Measurements from ENCODE around the gene CRNN.

Gene CRNN

DNA sequence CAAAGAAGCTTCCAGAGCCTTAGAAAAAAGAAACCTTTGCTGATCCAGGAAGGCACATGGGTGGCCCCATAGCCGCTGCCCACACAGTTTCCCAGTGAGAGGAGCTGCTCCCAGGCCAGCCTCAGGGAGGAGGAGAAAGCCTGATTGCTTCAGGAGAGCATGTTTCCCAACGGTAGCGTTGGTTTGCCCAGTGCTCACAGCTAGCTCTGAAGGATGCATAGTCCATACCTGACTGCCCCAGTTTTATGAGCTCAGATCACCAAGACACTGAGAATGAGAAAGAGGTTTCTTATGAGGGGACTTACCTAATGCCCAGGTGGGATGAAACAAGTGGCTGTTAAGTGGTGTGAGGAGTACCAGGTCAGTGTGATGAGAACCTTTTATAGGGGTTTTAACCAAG lies at the start of gene CRNN:
Gene CRNN, minus strand, starts transcription at position 355 of the 400 bp plus-strand sequence. CDS start 2,030 bp downstream, outside the sequence.
- no peak for DNase-seq (ENCODE audit: low read depth in 2 of 2)

DNA sequence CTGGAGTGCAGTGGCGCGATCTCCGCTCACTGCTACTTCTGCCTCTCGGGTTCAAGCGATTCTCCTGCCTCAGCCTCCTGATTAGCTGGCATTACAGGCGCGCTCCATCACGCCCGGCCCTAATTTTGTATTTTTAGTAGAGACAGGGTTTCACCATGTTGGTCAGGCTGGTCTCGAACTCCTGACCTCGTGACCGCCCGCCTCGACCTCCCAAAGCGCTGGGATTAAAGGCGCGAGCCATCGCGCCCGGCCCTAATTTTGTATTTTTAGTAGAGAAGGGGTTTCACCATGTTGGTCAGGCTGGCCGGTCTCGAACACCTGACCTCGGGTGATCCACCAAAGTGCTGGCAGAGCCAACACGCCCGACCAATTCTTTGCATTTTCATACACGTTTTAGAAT lies 48.6 kb upstream of the CRNN start:
- no peak for DNase-seq (ENCODE audit: low read depth in 2 of 2)

DNA sequence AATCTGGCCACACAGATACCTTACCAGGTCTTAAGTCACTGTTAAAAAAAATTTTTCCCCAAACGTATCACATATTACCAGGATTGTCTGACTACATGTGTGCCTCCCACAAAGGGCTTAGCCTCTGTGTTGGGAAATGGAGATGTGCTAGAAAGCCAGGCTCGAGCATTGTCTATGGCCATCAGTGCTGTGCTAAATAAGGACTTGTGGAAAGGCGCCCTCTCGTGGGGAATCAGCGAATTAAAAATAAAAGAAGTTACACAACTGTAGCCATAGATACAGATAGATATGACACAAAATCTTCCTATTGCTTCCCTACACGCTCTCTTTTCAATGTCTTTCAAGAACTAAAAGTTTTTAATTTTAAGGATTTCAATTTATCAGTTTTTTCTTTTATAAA lies 47.5 kb upstream of the CRNN start:
- peak; percentile 23 to 53 for DNase-seq (ENCODE audit: low read depth in 2 of 2)

DNA sequence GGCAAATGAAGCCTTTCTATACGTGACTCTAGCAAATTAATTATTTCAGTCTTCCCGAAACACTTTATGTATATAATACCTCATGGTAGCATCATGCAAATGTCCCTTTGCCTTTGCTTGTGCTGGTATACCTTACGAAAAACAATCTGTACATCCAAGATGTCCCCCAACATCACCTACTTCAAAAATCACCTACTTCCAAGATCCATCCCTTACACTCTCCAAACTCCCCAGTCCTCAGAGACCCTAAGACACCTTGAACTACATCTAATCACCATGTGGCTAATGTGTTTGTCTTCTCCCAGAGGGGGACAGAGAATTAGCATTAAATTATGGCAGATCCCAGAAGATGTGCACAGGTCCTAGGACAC lies 46.5 kb upstream of the CRNN start:
- no peak for DNase-seq (ENCODE audit: low read depth in 2 of 2)

DNA sequence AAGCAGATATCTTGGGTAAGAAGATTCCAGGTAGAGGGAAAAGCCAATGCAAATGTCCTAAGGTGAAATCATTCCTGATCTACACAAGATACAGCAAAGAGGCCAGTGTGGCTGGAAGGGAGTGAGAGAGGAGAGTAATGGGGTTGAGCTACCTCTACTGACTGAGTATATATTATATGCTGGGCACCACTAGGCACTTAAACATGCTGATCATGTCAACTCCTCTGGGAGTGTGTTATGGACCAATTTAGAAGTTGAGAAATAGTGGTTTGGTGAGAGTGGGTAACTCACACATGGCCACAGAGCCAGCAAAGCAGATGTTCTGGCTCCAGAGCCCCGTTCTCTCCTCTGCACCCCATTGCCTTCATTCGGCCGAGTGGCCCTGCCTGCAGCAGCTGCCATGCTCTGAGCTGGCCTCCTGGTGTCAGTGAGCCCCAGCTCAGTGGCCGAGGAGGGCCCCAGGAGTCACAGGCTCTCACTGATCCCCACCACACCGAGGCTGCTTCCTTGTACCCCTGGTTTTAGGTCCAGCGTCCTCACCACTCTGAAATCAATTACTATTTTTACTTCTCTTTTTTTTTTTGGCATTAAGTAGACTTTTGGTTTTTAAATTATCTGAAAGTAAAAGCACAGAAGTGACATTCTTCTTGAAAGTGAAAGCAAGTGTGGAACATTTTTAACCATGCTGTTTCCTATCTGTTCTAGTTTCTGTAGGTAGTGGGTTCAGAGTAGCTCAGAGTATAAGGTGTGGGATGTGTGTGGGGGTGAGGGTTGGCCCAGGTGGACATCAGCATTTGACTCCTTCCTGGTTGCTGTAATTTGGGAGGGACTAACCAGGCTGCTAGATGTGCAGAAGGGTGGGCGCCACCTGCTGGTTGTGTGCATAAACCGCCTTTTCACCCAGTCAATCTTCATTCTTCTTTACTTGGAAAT lies 45.8 kb upstream of the CRNN start:
- peak; percentile 63 to 66 for DNase-seq (ENCODE audit: low read depth in 2 of 2)

DNA sequence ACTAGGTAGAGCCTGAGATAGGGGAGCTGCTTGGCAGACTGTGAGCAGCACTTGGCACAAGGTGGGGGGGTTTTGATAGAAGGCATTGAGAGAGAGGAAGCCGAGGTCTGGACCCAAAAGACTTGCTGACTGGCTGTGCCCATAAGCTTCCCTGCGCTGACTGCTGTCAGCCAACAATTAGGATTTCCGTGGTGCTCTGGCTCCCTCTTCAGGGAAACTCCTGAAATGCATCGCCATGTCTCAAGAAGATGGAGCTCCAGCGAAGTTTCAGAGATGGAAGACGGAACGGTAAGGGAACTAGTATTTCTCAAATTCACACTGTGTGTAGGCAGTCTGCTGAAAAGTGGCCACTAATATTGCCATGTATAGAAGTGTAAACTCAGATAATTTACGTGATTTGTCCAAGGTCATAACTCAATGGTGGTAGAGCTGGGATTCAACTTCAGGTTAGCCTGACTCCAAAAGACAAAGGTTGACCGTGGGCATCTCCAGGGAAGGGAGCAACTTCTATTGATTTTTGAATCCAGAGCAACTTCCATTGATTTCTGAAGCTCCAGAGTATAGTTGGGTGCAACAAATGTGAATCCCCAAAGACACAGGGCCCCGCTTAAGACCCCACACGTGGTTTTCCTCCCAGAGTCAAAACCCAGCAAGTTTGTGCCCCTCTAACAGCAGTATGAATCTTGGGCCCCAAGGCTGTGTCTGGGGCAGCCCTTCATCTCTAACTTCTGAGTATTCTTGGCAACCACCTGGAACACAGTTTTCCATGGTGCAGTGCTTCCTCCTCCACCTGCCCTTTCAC lies 44.5 kb upstream of the CRNN start:
- DNase-seq (ENCODE audit: low read depth in 2 of 2), result peak; percentile 64 to 75

DNA sequence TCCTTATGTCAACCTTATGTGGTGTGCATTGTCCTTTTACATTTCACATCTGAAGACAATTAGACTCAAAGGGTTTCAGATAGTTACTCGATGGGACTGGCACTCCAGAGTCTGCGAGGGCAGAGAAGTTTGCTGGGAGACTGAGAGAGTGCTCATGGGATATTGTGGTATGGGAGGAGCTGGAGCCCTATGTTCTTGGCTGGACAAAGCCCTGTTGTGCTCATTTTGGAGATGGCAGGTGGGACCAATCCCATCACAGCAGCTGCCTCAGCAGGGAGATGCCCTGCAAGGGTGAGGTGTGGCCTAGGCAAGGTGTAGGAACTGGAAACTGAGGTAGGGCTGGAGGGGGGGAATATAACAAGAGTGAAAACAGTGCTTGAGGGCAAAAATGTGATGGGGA lies 43.5 kb upstream of the CRNN start:
- no peak for DNase-seq (ENCODE audit: low read depth in 2 of 2)

DNA sequence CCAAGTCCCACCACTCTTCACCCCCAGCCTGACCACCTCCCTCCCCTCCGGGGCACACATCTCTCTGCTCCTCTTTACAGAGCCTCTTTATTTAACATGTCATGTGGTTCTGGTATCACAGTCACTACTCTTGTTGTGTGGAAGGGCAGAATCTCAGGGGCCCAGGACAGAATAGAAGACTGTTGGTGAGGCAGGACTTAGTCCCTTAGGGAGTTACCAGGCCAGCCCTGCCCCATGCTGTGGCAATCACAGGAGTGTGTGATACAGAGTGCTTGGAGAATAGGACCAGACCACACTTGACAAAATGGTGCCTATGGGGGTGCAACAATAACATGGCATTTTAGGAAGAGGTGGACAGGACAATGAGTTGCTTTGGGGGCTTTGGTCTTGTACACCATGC lies 43.0 kb upstream of the CRNN start:
- no peak for DNase-seq (ENCODE audit: low read depth in 2 of 2)

DNA sequence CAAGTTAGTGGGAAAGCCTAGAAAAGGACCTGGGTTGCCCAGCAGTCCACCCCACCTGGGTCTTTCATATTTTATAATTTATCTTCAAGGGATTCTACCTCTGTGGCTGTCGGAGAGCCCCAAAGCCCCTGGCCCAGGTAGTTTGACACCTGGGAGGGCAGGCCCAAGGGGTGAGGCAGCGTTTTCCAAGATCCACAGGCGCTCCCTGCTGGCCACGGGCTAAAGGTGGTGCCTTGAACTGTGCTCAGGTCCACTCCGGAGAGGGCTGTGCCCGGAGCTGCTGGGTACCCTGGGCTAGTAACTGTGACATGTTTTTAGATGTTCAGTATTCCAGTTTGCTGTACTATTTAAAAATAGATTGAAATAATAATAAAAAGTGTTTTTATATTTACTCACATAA lies 37.2 kb upstream of the CRNN start:
- DNase-seq (ENCODE audit: low read depth in 2 of 2), result no peak

DNA sequence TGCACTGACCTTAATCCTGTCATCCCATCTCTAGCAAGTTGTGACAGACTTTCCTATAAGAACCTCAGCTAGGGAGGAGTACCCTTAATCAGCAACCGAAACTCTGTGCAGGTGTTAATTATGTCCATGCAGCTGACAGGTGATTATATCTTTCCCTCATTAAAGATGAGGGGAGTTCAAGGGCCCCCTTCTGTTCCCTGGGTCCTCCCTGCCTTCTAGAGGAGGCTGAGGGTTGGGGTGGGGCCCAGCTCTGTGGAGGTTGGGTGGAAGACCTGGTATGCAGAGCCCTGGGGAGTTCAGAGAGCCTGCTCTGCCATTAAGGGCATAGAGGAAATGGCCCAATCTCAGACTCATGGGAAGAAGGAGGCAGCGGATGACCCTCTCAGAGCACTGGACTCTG lies 35.6 kb upstream of the CRNN start:
- DNase-seq (ENCODE audit: low read depth in 2 of 2), result no peak

DNA sequence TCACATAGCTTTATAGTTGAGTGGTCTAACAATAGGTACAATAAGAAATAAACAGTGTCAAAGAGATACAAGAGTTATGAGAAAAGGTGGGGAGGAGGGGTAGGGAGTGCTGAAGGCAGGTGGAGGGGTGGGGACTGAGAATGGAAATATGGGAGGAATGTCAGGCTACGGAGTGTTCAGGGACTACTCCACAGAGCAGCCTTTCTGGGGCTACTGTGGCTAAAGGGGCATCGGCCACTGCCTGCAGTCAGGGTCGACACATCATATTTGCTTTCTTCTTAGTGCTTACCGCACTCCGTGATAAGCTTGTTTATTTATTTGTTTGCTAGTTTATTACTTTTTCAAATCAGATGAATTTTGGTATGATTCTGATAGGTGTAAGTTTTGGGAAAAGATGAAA lies 34.4 kb upstream of the CRNN start:
- no peak for DNase-seq (ENCODE audit: low read depth in 2 of 2)

DNA sequence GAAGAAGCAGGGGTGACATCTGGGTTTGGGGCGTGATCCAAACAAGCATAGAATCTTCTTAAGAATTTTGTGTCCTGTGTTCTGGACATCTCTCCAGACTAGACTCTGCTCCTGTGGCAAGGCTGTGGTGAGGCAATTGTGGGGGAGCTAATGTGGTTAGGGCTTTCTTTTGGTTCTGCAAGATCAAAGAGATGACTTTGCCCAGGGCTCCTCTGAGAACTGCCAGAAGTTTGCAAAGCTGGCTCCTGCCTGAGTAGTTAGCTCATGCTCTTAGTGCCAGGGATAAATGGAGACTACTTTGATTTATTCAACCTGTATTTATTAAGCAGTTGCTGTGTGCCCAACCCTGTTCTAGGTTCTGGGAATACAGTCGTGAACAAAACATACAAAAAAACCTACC lies 34.0 kb upstream of the CRNN start:
- DNase-seq (ENCODE audit: low read depth in 2 of 2), result no peak

DNA sequence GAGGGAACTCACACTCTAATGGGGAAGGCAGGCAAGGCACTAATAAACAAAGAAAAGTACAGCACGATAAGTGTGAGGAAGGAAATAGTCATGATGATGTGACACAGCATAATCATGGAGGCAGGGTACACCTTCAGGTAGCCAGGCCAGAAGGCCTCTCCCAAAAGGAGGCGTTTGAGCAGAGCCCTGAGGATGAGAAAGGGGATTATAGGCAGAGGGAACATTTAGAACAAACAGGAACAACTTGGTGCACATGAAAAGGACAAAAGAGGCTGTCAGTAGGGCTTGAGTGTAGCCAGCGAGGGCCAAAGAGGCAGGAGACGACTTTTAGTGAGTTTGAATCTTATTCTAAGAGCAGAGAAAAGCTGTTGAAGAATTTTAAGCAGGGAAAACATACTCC lies 33.4 kb upstream of the CRNN start:
- DNase-seq (ENCODE audit: low read depth in 2 of 2), result no peak

DNA sequence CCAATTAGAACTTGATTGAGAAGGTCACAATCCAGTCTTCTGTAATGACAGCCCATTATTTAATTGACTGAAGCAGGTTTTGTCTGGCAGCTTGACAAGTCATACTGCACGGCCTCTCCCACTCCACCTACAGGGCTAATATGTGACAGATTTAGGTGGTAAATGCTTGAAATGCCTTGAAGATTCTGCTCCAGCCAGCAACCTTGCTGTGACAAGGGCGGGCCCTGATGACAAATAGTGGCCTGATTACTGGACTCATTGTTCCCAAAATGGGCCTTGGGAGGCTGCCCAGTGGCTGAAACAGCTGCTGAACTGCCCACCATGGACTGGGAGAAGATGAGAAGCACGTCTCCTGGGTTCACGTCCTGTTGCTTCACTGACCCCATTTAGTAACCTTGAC lies 30.0 kb upstream of the CRNN start:
- DNase-seq (ENCODE audit: low read depth in 2 of 2), result no peak

DNA sequence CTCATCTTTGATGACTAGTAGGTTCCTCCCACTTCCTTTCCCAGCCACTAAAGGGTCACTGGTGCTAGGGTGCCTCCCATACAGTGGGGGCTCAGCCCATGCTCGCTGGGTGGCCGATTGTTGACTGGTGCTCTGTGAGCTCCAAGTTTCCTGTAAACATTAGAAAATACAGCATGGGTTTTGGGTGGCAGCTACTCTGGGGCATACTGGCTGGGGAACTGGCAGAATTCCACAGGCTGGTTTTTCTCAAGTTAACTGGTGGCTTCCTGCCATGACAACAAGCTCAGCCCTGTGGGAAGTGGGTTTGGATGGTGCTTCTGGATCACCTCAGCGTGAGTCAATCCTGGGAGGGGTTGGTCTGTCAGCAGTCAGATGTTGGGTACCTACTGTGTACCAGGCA lies 28.7 kb upstream of the CRNN start:
- DNase-seq (ENCODE audit: low read depth in 2 of 2), result no peak

DNA sequence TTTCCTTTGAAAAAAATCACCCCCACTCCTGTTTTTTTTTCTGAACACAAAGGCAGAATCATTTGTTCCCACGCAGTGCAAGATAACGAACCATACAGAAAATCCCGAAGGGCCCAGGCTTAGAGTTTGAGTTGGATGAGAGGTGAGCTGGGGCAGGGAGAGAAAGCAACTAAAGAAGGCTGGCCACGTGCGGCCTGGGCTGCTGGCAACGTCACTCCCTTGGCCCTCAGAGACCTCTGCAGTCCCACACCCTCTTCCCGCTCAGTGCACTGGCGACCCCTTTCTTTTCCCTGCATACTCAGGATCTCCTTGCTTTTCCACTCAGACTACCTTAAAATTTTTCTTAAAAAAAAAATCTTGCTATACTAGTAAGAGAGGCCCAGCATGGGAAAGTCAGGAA lies 28.2 kb upstream of the CRNN start:
- no peak for DNase-seq (ENCODE audit: low read depth in 2 of 2)

DNA sequence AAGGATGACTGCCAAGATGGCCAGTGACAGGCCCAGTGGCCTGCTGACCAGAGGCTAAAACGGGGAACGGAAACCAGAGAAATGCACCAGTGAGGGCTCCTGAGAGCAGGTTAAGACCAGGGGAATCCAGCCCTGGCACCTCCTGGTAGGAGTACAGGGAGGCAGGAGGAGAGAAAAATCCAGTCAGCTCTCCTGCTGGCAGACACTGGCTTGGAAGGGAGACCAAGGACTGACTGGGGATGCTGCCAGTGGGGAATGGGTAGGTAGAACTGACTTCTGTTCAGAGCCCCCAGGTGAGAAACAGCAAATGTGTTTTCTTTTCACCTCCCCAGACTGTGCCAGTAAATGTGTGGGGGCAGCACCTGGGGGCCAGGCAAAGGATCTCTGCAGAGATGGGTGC lies 27.7 kb upstream of the CRNN start:
- DNase-seq (ENCODE audit: low read depth in 2 of 2), result no peak

DNA sequence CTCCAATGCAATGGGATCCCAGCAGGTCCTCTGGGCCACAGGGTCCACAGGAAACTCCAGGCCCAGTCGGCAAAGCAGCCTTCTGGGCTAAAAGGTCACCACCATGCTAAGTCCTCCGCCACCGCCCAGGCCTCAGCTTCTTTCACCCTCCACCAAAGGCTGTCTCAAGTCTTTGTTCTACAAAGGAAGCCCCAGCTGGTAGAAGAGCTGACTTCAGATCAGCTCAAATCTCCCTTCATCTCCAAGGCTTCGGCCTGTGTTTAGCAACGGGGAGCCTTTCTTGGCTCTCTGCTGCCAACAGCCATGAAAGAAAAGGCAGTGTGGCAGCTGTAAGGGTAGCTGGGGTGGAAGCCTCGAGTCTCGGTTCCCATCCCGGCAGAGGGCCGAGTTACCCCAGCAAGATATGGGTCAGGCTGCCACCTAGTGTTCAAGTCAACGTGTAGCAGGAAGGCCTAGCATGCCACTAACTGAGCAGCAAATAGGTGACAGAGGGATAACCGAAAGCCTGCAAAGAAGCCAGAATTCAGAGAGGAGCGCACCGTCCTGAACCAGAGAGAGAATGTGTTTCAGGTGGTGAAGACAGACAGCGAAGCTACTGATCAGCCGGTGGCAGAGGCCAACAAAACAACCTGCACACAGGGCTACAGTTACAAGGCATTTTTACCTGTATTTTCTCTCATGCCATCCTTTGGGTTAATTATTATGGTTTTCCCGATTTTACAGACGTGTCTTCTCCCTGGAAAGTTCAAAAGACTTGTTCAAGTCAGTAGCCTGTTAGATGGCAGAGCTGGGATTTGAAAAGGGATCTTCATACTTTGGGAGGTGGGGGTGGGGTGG lies 26.8 kb upstream of the CRNN start:
- peak; percentile 27 to 53 for DNase-seq (ENCODE audit: low read depth in 2 of 2)

DNA sequence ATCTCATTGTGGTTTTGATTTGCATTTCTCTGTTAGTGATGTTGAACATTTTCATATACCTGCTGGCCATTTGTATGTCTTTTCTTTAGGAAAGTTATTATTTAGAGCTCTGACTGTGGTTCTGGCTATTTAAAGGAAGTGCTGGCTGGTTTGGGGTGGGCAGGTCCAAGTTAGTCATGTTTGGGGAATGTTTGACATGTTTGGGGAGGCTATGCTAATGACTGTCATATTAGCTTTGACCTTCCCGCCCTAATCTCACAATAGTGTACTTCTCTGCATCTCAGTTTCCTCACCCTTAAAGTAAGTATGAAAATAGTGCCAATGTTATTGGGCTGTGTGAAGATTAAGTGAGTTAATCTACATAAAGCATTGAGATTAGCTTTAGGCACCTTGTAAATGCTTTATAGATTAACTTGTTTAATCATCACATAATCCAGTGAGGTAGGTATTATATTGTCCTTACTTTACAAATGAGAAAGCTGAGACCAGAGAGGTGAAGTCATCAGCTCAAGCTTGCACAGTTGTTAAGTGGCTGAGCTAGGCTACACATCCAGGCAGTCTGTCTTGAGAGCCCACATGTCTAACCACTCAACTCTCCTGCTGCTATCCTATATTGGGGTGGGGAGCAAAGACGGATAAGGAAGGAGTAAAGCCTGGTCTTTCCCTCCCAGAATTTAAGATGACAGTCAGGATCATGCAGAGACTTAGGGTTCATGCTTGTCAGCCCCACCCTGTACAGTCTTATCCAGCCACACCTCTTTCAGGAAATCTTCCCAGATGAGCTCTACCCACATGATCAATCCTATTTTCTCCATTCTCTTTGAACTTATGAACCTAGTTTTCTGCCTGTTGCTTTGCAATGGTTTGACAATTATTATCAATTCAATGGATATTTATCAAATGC lies 22.8 kb upstream of the CRNN start:
- no peak for DNase-seq (ENCODE audit: low read depth in 2 of 2)

DNA sequence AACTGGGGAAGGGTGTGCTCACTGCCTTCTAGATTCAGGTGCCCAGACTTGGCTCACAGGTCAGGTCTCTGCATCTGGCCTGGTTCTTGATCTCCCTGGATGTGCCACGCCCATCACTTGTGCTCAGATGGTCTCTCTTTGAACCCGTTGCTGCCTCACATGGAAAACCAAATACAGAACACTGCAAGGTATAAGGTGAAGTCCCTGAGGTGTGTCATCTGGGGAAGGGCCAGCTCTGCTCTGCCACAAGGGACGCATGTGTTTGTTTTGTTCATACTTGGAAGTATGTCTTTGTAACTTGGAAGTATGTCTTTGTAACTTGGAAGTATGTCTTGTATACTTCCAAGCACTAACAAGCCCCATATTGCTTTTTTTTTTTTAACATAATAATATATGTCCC lies 13.4 kb upstream of the CRNN start:
- DNase-seq (ENCODE audit: low read depth in 2 of 2), result no peak

DNA sequence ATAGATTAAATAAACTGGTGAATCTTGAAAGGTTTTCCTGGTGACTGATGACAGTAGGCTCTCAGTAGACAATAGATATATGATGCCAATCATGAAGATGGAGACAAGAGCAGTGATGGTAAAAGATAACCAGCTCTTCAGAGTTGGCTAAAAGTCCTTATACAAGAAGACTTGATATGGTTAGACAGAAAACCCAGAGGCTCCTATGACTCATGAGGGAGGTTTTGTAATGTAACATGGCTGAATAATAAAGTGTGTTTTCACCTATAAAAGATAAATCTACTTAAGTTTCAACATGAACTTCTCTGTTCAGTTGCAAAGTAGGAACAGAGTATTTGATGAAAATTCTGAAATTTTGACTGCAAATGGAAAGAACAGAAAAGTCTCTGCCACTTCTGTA lies 12.7 kb upstream of the CRNN start:
- DNase-seq (ENCODE audit: low read depth in 2 of 2), result no peak

All from stimulated activated CD4-positive, alpha-beta T cell treated with anti-CD3 and anti-CD28 coated beads, Interleukin-1b, Interleukin-23, amount 100 ng/mL, for 4 hours (primary cell).